HPDE6-E6E7 (cell line): Measurements from ENCODE around the gene SRC.

Experiments
- DNase-seq: peaks from one replicate; pipeline ENCODE4 v3.0.0; 2011; ENCODE audit warnings: missing footprints; ENCODE audit errors: extremely low spot score

The SRC gene

GRCh38 chr20:37350649-37351574 is 5.0 kb downstream of the SRC start:
- DNase-seq, result no peak

- DNase-seq, result no peak
Observed at GRCh38 chr20:37351689-37352607, 6.0 kb downstream of the SRC start.

GRCh38 chr20:37352608-37352980 is 6.7 kb downstream of the SRC start:
- no peak for DNase-seq

GRCh38 chr20:37353285-37353849 is 7.4 kb downstream of the SRC start:
- no peak for DNase-seq

- DNase-seq, result no peak
Observed at GRCh38 chr20:37354210-37355195, 8.6 kb downstream of the SRC start.

- no peak for DNase-seq
Observed at GRCh38 chr20:37355252-37356180, 9.6 kb downstream of the SRC start.

- no peak for DNase-seq
Observed at GRCh38 chr20:37356387-37356786, 10.4 kb downstream of the SRC start.

GRCh38 chr20:37356961-37357371 is 11.0 kb downstream of the SRC start:
- no peak for DNase-seq

- no peak for DNase-seq
Observed at GRCh38 chr20:37357481-37358365, 11.8 kb downstream of the SRC start.

GRCh38 chr20:37358366-37359150 is 12.6 kb downstream of the SRC start:
- peak; percentile 99 for DNase-seq

- DNase-seq, result no peak
Observed at GRCh38 chr20:37359331-37359730, 13.4 kb downstream of the SRC start.

GRCh38 chr20:37359836-37360235 is 13.9 kb downstream of the SRC start:
- no peak for DNase-seq

GRCh38 chr20:37360391-37361115 is 14.6 kb downstream of the SRC start:
- no peak for DNase-seq

GRCh38 chr20:37361336-37361735 is 15.4 kb downstream of the SRC start:
- DNase-seq, result no peak

- no peak for DNase-seq
Observed at GRCh38 chr20:37362231-37362792, 16.4 kb downstream of the SRC start.

- DNase-seq, result no peak
Observed at GRCh38 chr20:37362821-37363220, 16.9 kb downstream of the SRC start.
